Lower leg skin (tissue), 3 donors: ENCODE measurements around the gene TXNRD3.

ENCODE experiments used
- CTCF ChIP-seq, 3 donors: fragments of 450-650 bp; IDR thresholded peaks; one replicate each; pipeline ENCODE4 v1.5.1; 2016; ENCODE audit warnings: antibody characterized with exemption in 3 of 3, mild to moderate bottlenecking in 3 of 3, moderate library complexity in 2 of 3
- POLR2A ChIP-seq, 2 donors: fragments of 450-650 bp; IDR thresholded peaks; one replicate each; pipeline ENCODE4 v1.6.1; 2016 to 2017; ENCODE audit warnings: antibody characterized with exemption in 2 of 2, mild to moderate bottlenecking in 1 of 2, moderate library complexity in 1 of 2

DNA sequence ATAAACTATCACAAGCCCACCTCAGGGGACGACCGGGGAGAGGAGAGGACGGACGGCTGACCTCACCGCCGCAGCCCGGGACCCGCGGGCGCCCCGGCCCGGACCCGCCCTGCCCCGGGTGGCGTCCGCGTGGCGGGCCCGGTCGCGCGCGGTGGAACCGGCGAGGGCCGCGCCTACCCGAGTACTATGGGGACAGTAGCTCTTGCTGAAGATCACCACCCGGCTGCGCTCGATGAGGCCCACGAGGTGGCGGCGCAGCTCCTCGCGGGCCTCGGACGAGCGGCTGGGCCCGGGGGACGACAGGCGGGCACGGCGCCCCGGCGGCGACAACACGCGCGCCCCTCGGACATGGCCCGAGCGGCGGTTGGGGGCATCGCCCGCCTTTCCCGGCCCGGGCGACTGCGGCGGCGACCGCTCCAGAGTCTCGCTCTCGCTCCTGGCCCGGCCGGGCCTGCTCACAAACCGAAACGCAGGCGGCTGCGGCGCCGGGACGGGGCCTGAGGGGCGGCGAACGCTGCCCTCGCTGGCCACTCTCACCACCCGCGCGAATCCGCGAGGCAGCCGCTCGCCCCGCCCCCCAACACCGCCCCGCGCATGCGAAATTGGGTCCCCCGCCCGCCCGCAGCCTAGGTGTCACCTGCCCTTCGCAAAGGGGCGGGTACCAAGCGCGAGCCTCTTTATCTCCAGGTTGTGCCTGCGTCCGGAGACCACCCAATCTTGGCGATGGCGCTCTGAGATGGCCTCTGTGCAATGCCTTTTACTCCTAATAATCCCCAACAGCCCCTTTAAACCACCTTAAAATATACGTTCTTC lies at the start of gene TXNRD3:
- TF ChIP-seq CTCF (IDR thresholded peaks at IDR 0.05) (no peak), POLR2A (IDR thresholded peaks at IDR 0.05) (no peak)
